ENCODE results near the gene ANGPTL8.
A peak's percentile ranks its signal among the peaks of the same experiment; 100 is the strongest.

The ANGPTL8 gene

GRCh38 chr19:11236324-11237301 is 2.8 kb upstream of the ANGPTL8 start:
- no peak for DNase-seq (ENCODE audit: low spot score)

- DNase-seq (ENCODE audit: low spot score) = no peak
These were observed 2.1 kb upstream of the ANGPTL8 start for GRCh38 chr19:11237321-11237720.

- no peak for DNase-seq (ENCODE audit: low spot score)
These were observed 1.4 kb upstream of the ANGPTL8 start for GRCh38 chr19:11238041-11238440.

- DNase-seq (ENCODE audit: low spot score) = no peak
These were observed 540 bp upstream of the ANGPTL8 start for GRCh38 chr19:11238781-11239376.

- no peak for DNase-seq (ENCODE audit: low spot score)
These were observed 607 bp downstream of the ANGPTL8 start for GRCh38 chr19:11240008-11240444.

GRCh38 chr19:11242025-11242424 is 2.6 kb downstream of the ANGPTL8 start:
- DNase-seq (ENCODE audit: low spot score) = no peak

GRCh38 chr19:11242864-11243797 is 3.7 kb downstream of the ANGPTL8 start:
- DNase-seq (ENCODE audit: low spot score) = peak; percentile 87

GRCh38 chr19:11243798-11244169 is 4.4 kb downstream of the ANGPTL8 start:
- no peak for DNase-seq (ENCODE audit: low spot score)

GRCh38 chr19:11244846-11245589 is 5.6 kb downstream of the ANGPTL8 start:
- DNase-seq (ENCODE audit: low spot score) = no peak

- DNase-seq (ENCODE audit: low spot score) = no peak
These were observed 7.5 kb downstream of the ANGPTL8 start for GRCh38 chr19:11246941-11247340.

GRCh38 chr19:11247391-11247790 is 8.0 kb downstream of the ANGPTL8 start:
- DNase-seq (ENCODE audit: low spot score) = no peak

GRCh38 chr19:11247934-11248333 is 8.5 kb downstream of the ANGPTL8 start:
- no peak for DNase-seq (ENCODE audit: low spot score)

- no peak for DNase-seq (ENCODE audit: low spot score)
These were observed 9.4 kb downstream of the ANGPTL8 start for GRCh38 chr19:11248852-11249251.

GRCh38 chr19:11251217-11251616 is 11.8 kb downstream of the ANGPTL8 start:
- no peak for DNase-seq (ENCODE audit: low spot score)

GRCh38 chr19:11251650-11252314 is 12.4 kb downstream of the ANGPTL8 start:
- DNase-seq (ENCODE audit: low spot score) = no peak

- DNase-seq (ENCODE audit: low spot score) = no peak
These were observed 13.4 kb downstream of the ANGPTL8 start for GRCh38 chr19:11252665-11253355.

- no peak for DNase-seq (ENCODE audit: low spot score)
These were observed 15.2 kb downstream of the ANGPTL8 start for GRCh38 chr19:11254666-11255065.

GRCh38 chr19:11256189-11256588 is 16.8 kb downstream of the ANGPTL8 start:
- DNase-seq (ENCODE audit: low spot score) = no peak

GRCh38 chr19:11257846-11258380 is 18.5 kb downstream of the ANGPTL8 start:
- no peak for DNase-seq (ENCODE audit: low spot score)

GRCh38 chr19:11260996-11261395 is 21.6 kb downstream of the ANGPTL8 start:
- no peak for DNase-seq (ENCODE audit: low spot score)

All from RKO (cell line).